GM04504 (cell line): ENCODE data around the gene IL1RAP.
"Not testable (repeated sequence)": the region's sequence is repeated elsewhere in the genome, so short reads cannot be mapped to it uniquely, and the experiment has no call there.

ENCODE experiments used
- DNase-seq: peaks from one replicate; pipeline ENCODE4 v3.0.0-alpha.2; 2012; ENCODE audit warnings: low read depth

Gene IL1RAP

DNA sequence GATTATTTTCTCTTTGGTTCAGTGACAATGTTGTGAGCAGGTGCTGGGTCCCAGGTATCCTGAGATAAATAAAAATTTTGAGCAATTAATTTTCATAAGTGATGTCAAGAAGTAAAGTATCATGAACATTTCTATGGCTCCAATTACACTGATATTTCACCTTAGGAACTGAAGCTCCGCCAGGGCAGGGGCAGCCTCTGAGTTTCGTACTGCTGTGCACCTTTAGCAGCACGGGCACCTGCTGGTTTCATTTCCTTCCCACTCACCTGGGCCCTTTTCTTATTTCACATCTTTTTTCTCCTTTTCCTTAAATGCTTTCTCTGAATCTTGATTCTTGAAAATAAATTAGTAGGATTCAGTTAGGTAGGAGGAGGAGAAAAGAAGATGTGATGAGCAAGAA is 1.2 kb upstream of the IL1RAP start:
- DNase-seq, result no peak

DNA sequence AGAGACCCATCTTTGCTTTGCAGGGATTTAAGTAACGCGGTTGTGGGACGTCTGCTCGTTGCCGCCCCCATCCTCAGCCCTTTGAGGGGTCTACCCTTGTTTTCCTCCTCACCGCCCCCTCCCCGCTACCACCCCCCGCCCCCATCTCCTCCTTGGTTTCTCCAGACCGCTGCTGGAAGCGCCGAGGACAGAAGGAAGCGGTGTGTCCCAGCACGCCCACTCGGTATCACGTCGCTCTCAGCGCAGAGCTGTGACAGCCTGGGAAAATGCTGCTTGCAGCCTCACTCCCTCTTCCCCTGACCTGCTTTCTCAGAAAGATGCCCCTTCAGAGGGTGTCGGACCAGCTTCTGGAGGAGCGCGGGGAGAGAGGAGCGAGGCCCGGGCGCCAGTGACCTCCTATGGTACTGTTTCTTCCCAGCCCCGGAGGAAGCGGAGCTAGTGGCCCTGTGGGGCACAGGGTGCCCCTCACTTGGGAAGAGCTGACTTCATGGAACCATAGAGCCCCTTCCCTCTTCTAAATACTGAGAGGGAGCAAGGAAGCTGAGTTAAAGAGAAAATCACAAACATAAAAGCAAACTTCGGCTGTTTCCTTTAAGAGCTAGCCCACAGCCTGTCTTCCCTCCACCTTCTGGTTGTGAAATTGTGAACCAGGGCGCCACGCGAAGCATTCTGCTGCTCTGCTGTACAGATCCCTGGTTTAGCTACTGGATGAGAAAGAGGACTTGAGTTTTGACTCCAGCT is 698 bp downstream of the IL1RAP start:
- no peak for DNase-seq

DNA sequence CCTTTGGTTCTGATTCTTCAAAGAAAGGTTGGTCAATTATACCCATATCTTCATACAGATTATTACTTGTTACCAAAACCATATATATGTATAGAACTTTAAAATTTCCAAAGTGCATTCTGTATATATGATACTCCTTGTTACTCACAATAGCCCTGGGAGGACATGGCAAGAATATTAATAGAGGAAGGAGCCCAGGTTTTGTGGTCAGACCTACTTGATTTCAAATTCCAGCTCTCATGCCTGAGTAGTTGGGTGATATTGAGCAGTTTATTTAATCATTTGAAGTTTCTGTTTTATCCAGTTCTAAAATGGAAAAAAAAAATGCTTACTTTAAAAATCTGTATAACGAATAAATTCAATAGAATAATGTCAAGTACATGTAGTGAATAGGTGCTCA is 2.5 kb downstream of the IL1RAP start:
- DNase-seq, result no peak

DNA sequence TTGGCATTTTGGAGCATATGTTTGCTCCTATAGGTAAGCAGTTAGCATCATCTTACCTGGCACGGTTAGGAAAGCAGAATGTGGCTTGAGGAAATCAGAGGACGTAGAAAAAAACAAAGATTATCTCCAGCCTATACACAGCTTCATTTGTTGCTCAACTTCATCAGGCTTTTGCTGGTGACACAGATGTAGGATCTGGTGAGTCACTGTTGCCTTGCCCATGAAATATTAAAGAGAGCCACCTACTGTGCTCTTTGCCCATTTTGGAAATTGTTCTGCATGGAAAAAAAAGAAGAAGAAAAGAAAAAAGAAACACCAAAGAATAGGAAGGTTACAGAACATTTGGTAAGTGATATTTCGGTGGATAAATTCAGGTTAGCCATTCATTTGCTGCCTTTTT is 3.8 kb downstream of the IL1RAP start:
- no peak for DNase-seq

DNA sequence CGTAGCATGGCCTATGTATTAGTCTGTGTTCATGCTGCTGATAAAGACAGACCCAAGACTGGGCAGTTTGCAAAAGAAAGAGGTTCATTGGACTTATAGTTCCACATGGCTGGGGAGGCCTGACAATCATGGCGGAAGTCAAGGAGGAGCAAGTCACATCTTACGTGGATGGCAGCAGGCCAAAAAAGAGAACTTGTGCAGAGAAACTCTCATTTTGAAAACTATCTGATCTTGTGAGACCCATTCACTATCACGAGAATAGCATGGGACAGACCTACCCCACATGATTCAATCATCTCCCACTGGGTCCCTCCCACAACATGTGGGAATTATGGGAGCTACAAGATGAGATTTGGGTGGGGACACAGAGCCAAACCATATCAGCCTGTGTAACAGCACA is 4.6 kb downstream of the IL1RAP start:
- not testable (repeated sequence) for DNase-seq

DNA sequence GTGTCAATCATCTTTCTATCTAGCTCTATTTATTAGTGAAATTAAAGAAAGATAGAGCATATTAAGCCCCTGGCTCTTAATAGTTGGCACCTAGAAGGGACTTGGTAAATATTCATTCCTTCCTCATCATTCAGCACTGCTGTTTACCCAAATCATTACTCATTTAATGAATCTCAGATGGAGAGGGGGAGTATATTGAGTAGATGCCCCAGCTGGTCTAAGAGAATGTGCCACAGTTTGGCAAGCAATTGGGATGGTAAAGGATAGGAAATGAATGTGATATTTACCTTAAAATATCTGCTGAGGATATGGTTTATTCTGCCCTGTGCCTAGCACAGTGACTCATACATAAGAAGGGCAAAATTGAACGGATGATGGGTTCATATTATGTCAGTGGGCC is 6.0 kb downstream of the IL1RAP start:
- DNase-seq, result no peak

DNA sequence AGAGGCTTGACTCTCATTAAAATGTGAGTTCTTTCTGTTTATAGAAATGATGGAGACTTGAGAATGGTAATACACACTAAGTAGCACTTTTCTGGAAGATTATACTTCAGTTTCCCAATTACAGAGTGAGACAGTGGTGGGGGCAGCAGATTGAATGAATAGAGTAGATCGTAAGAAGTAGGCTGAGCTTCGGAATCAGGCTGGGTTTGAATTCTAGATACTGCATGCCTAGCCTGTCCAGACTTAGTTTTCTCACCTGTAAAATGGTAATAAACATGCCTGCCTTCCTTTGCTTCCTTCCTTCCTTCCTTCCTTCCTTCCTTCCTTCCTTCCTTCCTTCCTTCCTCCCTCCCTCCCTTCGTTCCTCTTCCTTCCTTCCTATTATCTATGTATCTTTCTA is 8.1 kb downstream of the IL1RAP start:
- no peak for DNase-seq

DNA sequence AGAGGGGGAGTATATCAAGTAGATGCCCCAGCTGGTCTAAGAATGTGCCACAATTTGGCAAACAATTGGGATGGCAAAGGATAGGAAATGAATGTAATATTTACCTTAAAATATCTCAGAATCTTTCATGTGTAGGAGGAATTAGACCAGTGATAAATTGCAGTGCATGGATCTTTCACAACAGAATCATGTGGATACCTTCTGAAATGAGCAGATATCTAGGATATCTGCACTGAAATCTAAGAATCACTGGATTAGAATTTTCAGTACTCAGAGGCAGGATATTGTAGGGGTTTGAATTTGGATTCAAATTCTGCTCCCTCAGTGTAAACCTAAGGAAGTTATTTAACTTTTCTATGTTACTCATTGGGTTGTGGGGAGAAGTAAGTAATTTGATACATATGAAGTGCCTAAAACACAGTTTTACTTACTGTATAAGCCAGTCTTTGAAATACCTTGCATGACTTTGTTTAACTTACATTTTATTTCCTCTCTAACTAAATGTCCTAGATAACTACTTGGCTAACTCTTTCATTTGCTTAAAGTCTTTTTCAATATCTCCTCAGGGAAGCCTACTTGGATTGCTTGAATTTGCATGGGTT is 8.8 kb downstream of the IL1RAP start:
- DNase-seq, result no peak

DNA sequence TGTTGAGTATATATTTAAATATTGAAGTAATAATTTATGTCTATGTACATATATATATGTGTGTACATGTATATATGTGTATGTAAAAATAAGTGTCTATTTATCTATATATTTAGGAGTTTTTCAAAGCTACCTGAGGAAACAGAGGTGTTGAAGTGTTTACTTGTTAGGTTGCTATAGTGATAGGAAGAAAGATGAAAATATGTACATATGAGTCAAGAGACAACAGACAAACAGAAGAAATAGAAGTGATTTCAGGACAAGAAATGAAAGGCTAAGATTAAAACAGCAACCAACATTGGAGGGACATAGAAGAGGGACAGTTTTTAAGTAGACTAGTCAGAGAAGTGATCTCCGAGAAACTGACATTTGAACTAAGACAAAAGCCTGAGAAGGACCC is 11.1 kb downstream of the IL1RAP start:
- DNase-seq, result no peak

DNA sequence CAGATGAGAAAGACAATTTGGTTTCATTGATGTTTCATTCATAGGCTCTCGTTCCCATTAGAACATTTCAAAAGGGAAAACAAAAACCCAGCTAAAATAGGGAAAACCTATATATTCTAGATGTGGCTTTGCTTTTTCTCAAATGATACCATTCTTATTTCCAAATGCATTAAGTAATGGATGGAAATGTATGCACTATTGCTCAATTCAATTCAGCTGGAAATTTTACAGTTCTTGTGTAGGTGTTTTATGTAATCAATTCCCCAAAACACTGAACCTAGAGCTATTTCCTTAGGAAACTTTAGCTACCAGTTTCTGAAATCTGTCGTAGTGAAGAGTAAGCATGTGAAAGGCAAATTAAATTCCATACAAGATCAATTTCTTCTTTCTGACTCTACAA is 11.7 kb downstream of the IL1RAP start:
- no peak for DNase-seq

DNA sequence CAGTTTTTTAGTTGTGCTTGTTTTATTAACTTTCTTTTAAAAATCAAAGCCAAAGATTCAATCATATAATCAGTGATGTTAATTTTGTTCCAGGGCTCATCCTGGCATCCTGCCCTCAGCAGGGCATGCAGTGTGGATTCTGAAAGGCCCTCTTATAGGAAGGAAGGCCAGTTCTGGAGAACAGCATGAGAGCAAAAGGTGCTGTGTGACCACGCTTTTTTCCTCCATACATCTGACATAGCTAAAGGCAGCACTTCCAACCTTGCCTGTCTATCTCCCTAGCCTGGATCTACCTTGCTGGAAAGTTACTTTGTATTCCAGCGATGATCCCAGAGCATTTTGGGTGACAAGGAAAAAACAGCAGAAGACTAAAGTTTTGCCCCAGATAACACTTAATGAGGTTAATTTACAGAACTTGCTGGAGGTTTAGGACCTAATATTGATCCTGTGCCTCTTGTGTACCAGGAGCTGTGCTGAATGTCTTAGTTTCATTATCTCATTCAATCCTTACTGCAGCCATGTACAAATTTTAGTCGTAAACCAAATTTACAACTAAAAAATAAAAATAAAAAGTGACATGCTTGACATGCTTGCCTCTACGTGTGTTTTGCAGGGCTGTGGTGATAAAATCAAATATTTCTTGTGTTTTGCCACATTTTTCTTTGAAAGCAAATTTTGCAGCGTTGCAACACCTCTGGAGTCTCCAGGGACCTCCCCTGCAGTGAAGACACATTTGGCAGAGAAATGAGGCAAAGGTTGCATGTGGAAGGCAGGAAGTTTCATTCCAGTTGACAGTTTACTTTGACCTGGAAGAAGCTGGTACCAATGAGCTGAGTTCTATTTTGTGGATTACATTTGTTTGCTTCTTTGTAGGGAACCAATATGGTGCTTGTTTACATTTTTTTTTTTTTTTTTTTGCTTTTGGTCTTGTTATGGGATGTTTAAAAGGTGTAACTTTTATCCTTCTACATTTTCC is 13.2 kb downstream of the IL1RAP start:
- peak; percentile 59 for DNase-seq

DNA sequence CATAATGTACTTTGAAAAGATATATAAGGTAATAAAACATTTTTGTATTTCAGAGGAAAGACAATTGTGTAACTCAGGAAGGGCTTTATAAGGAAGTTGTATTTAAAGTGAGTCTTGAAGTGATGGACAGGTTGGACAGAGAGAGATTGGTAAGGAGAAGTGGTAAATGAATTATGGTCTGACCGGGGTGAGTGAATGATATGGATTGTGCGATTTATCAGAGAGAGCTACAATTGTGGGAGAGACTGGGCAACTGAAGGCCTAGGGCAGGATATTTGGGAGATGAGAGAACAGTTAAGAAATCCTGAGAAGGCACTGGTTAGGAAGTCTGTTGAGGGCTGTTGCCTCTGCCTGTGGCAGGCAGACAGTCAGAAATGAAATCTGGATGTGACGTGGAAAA is 14.8 kb downstream of the IL1RAP start:
- DNase-seq, result no peak

DNA sequence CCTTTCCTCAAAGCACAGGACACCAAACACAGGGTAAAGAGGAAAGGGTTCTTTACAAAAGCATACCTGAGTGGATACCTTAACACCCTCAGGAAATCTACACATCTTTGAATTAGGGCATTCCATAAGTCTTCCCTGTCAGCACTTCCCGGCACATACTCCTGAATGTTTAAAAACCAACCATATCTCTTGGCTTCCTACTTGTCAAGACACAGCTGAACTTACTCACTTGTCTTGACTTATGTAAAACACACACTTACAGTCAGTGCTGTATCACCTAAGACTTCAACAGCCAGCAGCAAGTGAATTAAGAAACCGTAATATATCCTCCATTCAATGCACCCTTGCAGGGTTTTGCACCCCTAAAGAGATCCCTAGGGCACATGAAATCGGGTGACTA is 17.5 kb downstream of the IL1RAP start:
- DNase-seq, result no peak

DNA sequence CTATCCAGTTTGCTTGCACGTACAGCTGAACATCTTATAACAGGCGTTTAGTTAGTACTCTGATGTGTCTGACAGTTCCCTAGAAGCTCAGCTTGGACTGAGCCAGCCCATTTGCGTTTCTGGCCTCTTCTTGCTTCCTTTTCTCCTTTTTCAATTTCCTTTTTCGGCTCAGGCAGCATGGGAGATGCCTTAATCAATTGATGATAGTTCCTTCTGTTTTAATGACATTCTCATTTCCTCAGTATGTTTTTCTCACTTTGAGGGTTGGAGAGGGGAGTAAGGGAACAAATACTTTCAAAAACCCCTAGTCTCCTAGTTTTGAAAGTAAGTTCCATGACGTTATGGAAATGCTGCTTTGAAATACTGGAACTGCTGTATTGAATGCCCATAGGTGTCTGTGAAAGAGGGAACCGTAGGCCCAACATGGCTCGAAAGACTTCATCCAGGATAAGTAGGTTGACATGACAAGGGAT is 18.9 kb downstream of the IL1RAP start:
- DNase-seq, result no peak

DNA sequence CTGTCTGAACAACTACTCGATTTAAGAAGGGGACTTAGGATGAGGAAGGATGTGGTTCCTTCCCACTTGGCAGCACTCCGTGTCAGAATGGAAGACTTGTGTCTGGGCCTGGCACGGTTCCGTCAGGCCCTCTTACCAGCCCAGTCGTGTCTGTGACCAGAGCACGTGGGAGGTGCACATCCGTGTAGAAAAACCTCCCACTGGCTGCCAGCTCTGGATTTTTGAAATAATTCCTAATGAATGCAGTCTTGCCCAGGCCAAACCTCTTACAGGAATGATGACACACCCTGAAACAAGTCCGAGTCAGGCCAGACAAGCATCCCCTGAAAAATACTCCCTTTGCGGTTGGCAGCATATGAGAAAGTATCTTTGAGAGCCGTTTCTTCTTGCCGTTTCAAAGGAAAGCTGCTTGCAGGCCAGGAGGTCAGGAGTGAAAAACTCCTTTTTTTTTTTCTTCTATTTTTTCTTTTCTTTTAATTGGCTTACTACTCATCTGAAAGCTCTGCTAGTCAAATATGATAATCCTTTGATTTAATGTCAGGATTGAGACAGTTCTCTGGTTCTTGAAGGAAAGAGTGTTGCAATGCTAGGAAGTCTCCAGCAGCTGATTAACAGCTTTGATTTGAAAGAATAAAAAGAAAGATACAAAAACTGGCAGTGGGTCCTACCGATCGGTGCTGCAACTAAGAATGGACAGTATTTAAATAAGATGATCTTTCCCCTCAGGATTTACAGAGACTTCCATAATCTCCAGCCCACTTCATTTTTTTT is 19.8 kb downstream of the IL1RAP start:
- DNase-seq, result peak; percentile 96

DNA sequence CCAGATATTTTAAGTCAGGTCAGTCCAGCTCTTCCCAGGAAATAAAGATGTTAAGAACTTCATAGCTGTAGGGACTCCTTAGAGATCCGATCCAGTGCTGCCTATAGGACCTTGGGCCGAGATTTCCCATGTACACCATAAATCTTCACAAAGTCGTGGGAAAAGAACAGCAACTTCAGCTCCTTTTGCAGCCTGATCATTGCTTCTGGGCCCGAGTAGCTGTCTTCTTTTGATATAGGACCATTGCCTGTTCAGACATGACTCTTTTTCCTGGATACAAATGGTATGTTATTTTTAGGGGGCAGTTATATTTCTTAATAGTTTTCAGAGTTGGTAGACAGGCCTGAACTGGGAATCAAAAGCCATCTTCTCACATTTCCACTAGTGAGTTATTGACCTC is 20.5 kb downstream of the IL1RAP start:
- DNase-seq, result no peak

DNA sequence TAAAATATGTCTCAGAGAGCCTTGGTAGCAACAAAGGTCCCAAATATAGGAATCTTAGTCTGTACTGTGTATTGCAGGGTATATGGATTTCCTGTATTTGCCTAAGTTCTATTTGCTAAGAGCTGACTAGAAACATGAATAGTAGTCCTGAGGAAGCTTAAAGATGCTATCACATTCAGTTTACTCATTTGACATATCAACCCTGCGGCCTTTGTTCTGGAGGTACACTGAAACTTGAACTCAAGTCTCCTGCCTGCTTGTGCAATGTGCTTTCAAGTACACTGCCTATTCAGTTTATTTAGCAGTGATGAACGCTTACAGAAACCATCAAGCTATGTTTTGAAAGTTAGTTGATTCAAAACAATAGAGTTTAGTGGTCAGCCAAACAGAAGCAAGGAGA is 21.1 kb downstream of the IL1RAP start:
- no peak for DNase-seq

DNA sequence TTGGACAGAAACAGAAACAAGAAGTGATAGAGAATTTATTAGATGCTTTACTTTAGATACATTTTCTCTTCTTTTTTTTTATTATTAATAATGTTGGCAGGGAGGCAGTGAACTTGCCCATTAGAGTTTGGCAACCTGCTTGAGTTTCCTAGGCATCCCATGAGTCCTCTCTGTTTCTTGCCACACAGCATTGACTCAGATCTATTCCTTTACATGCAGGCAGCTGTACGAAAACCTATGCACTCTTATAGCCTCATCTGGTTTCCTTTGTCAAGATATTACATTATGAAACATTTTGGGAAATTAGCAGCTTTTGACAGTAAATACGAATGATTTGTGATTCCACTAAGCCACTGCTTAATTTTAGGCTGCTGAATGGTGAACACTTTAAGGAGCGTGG is 23.3 kb downstream of the IL1RAP start:
- DNase-seq, result no peak

DNA sequence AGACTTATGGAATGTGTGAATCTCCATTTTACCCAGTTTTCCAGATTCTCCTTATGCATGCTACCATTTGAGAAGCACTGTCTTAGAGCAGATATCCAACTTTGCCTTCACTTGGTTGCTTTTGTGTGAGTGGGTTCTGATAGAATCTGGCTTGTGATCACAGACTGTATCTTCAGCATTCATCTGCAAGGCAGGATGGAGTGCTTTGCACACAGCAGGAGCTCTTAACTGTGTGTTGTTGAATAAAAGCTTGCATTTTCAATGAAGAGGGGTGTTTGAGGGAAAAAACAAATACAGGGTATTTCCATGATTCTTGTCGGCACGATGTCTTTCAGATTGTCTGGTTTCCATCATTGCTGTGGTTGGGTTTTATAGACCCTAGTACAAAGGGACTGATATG is 24.4 kb downstream of the IL1RAP start:
- no peak for DNase-seq

DNA sequence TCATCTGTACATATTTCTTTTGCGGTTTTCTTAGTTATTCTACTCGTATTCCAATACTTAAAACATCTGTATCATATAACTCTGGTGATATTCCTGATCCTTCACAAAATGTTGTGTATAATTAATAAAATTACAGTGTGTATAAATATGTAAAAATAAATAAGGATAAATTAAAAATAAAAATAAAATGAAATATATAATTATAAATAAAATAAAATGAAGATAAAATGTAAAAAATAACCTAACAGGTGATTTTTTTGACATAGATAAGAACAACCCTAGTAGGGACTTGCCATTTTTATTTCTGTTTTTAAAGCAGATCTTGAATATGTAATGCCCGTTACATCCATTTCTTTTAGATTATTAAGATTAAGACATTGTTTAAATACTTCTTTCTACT is 25.6 kb downstream of the IL1RAP start:
- DNase-seq, result no peak

DNA sequence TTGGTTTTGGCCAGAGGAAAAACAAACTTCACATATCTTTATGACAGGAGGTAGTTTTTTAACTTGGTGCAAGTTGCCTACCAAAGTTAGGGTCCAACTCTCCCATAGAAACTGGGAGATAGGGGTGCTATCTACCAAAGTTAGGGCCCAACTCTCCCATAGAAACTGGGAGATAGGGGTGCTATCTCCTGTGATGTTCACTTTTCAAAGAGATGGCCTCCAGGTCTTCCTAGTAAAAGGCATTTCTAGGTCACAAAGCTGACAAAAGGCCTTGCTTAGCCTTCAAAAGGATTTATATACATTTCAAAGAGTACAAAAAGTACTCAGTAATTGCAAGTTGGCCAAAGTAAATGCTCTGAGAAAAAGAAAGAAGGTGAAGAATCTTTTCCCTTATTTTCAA is 27.1 kb downstream of the IL1RAP start:
- no peak for DNase-seq

DNA sequence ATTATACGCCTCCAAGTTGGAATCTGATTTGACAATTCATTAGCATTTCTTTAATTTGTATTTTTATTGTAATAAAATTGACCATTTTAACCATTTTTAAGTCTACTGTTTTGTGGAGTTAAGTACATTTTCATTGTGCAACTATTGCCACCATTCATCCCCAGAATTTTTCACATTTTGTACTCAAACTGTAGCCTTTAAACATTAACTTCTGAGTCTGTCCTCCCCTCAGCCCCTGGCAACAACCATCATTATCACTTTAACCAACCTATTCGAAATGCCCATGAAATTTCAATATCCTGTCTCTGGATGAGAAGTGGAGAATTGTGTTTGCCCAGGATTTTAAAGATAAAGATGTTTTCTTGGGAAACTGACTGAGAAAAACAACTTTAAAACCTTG is 27.7 kb downstream of the IL1RAP start:
- DNase-seq, result no peak
